Esophagus muscularis mucosa (tissue), 4 donors: ENCODE results near the gene OR2AE1. TPM values are rescaled to one million over a fixed set of nuclear protein-coding genes. Genes with fewer than 3 reads are reported as not detected.

Experiments
- DNase-seq: peaks from one replicate; pipeline ENCODE4 v3.0.0-alpha.2; 2017; ENCODE audit errors: extremely low spot score
- H3K27ac ChIP-seq, 4 donors: fragments of 200-600 bp; sonication (generic); replicated peaks in 1 of 4; 1 replicate in 3 of 4; 2 replicates in 1 of 4; pipeline ENCODE4 v1.5.1; 2016 to 2019; ENCODE audit warnings: mild to moderate bottlenecking in 1 of 4
- H3K27me3 ChIP-seq, 4 donors: fragments of 200-600 bp; sonication (generic); one replicate each; pipeline versions ENCODE4 v1.5.1 to v1.6.0; 2016 to 2019
- H3K36me3 ChIP-seq, 4 donors: fragments of 200-600 bp; sonication (generic); one replicate each; pipeline ENCODE4 v1.5.1; 2016 to 2019
- H3K4me1 ChIP-seq, 4 donors: fragments of 200-600 bp; sonication (generic); one replicate each; pipeline ENCODE4 v1.5.1; 2016 to 2019
- H3K4me3 ChIP-seq, 4 donors: fragments of 200-600 bp; sonication (generic); 1 replicate in 2 of 4; 2 replicates in 2 of 4; pipeline ENCODE4 v1.5.1; 2016 to 2019; ENCODE audit warnings: mild to moderate bottlenecking in 4 of 4, moderate library complexity in 1 of 4
- H3K9me3 ChIP-seq, 4 donors: fragments of 200-600 bp; sonication (generic); 1 replicate in 3 of 4; 2 replicates in 1 of 4; pipeline ENCODE4 v1.5.1; 2016 to 2019
- EP300 ChIP-seq: sonication (generic); formaldehyde crosslinking; IDR thresholded peaks from one replicate; pipeline ENCODE4 v1.6.1; 2017; ENCODE audit warnings: antibody characterized with exemption
- POLR2A ChIP-seq: fragments of 450-650 bp; IDR thresholded peaks from one replicate; pipeline ENCODE4 v1.6.1; 2017; ENCODE audit warnings: antibody characterized with exemption, moderate library complexity, mild to moderate bottlenecking, low read depth
- POLR2AphosphoS5 ChIP-seq, 2 donors: sonication (generic); formaldehyde crosslinking; IDR thresholded peaks; one replicate each; pipeline ENCODE4 v1.6.1; 2017; ENCODE audit warnings: antibody characterized with exemption in 2 of 2
- WGBS: methylation state at CpG from one replicate; pipeline ENCODE4 v1.1.5; 2018; 5-methylcytosine and 5-hydroxymethylcytosine counted together
- intact Hi-C: fragments of 100-400 bp; cut with DNase I; formaldehyde crosslinking; loops from one replicate; pipeline ENCODE4 v1.15.1; 2023
- total RNA-seq, 4 donors: library from RNA; depleted of rRNA; stranded (reverse); fragments of >200 nt; gene quantifications; one replicate each; pipeline versions ENCODE4 v1.1.0 to v1.2.1, GENCODE V29; 2016
- TF ChIP-seq, protein P1 (sequence below), 3 experiments: fragments of 200-600 bp in 2 of 3; fragments of 450-650 bp in 1 of 3; sonication (generic) in 2 of 3; IDR thresholded peaks; one replicate each; pipeline ENCODE4 v1.5.1; 2017 to 2019; ENCODE audit warnings: antibody characterized with exemption in 3 of 3, mild to moderate bottlenecking in 2 of 3, moderate library complexity in 1 of 3

The OR2AE1 gene, protein sequence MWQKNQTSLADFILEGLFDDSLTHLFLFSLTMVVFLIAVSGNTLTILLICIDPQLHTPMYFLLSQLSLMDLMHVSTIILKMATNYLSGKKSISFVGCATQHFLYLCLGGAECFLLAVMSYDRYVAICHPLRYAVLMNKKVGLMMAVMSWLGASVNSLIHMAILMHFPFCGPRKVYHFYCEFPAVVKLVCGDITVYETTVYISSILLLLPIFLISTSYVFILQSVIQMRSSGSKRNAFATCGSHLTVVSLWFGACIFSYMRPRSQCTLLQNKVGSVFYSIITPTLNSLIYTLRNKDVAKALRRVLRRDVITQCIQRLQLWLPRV
- total RNA-seq = under 1 TPM in 1 of 4 donors, not detected in 3; 0.65 TPM

DNA sequence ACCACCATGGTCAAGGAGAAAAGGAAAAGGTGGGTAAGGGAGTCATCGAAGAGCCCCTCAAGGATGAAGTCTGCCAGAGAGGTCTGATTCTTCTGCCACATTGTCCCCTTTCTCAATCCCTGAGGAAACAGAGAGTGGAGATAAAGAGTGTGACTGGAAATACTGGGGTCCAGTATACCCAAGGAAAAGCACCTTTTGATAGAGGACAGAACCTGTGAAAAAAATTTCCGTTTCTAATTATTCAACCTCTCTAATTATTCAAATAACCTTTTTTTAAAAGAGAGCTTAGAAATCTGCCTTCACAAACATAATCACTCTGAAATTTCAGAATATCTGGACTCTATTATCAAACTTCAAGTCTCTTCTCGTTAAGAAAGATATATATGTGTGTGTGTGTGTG, at the start of gene OR2AE1:
Gene OR2AE1, minus strand, starts transcription at position 101 of the 400 bp plus-strand sequence. Its CDS starts 0 bp downstream, at position 101.
- no peak within 1 kb of the TSS for H3K4me3 ChIP-seq
- TF ChIP-seq, protein P1, sequence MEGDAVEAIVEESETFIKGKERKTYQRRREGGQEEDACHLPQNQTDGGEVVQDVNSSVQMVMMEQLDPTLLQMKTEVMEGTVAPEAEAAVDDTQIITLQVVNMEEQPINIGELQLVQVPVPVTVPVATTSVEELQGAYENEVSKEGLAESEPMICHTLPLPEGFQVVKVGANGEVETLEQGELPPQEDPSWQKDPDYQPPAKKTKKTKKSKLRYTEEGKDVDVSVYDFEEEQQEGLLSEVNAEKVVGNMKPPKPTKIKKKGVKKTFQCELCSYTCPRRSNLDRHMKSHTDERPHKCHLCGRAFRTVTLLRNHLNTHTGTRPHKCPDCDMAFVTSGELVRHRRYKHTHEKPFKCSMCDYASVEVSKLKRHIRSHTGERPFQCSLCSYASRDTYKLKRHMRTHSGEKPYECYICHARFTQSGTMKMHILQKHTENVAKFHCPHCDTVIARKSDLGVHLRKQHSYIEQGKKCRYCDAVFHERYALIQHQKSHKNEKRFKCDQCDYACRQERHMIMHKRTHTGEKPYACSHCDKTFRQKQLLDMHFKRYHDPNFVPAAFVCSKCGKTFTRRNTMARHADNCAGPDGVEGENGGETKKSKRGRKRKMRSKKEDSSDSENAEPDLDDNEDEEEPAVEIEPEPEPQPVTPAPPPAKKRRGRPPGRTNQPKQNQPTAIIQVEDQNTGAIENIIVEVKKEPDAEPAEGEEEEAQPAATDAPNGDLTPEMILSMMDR (IDR thresholded peaks at IDR 0.05) = no peak
- TF ChIP-seq POLR2AphosphoS5 (IDR thresholded peaks at IDR 0.05) (no peak), POLR2A (no peak), EP300 (no peak)
- H3K27me3 ChIP-seq = no peaks in the 10 kb centered on the region
- DNase-seq = no peak
- no peaks in the 10 kb centered on the region for H3K36me3 ChIP-seq
- H3K27ac ChIP-seq = no peak within 1 kb of the TSS
- H3K4me1 ChIP-seq = no peaks in the 10 kb centered on the region
- no peaks in the 10 kb centered on the region for H3K9me3 ChIP-seq
- 90% methylated on average over 3 of the region's 3 CpGs for WGBS
- intact Hi-C loops = no loop called here

DNA sequence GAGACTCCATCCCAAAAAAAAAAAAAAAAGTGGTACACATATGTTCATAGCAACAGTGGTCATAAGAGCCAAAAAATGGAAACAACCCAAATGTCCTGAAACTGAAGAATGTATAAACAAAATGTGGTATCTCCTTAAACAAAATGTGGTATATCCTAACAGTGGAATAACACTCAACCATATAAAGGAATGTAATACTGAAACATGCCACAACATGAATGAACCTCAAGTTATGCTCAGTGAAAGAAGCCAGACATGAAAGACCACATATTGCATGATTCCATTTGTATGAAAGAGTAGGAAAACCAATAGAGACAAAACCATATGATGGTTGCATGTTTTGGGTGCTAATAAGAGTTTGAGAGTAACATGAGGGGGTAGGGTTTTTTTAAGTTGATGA, 49.5 kb upstream of the OR2AE1 start:
- intact Hi-C loops = no loop called here
- Histone ChIP-seq H3K4me1 (peaks cover 9 to 16% (median 13%) of the 10 kb centered on the region in 4 donors), H3K27me3 (no peaks in the 10 kb centered on the region), H3K9me3 (no peaks in the 10 kb centered on the region), H3K27ac (no peak overlapping the region), H3K36me3 (no peaks in the 10 kb centered on the region), H3K4me3 (no peak overlapping the region)
- no peak for DNase-seq
- no peak for TF ChIP-seq EP300
- no peak for TF ChIP-seq POLR2AphosphoS5 (IDR thresholded peaks at IDR 0.05)
- TF ChIP-seq, protein P1 (IDR thresholded peaks at IDR 0.05) = no peak
- no peak for TF ChIP-seq POLR2A

DNA sequence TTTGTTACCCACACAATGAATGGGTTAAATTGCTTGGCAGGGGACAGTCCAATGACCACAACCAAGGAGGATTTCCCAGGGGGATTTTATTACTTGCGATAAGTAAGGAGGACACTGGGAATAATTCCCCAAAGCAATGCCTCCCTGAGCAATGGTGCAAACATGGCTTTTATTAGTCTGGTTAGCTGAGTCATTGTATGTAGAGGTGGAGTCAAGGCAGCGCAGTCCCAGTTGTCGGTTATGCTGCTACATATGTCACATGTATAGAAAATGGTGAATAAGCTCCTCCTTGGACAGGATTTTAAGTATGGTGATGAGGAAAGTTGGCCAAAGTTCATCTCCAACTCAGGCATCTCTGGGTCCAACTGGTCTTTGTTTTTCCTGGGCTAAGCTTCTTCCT, 46.4 kb upstream of the OR2AE1 start:
- no peak overlapping the region for H3K4me3 ChIP-seq
- TF ChIP-seq POLR2AphosphoS5 (IDR thresholded peaks at IDR 0.05) (no peak), POLR2A (no peak), EP300 (no peak)
- TF ChIP-seq, protein P1 (IDR thresholded peaks at IDR 0.05) = no peak
- H3K4me1 ChIP-seq = peaks cover 6 to 19% (median 15%) of the 10 kb centered on the region in 4 donors
- no peaks in the 10 kb centered on the region for H3K36me3 ChIP-seq
- H3K9me3 ChIP-seq = no peaks in the 10 kb centered on the region
- H3K27ac ChIP-seq = no peak overlapping the region
- intact Hi-C loops = no loop called here
- H3K27me3 ChIP-seq = no peaks in the 10 kb centered on the region
- WGBS = 95% methylated on average over 3 of the region's 3 CpGs
- DNase-seq = no peak

DNA sequence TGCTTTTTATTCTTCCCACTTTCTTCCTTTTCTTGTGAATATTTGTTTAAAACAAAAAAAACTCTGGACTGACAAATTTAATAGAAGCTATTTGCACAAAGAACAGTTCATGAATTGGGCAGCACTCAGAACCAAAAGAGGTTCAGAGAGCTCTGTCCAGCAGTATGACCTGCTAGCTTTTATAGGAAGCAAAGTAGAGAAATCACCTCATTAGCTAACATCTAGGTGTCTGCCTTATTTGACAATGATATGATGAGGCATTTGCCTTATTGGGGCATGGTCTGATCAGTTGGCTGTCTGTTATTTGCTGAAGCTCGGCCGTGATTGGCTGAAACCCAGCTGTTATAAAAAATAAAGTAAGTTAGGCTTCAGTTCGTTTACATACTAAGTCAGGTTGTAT, 43.3 kb upstream of the OR2AE1 start:
- peaks cover 26 to 50% (median 46%) of the 10 kb centered on the region in 4 donors for H3K4me1 ChIP-seq
- peaks cover 0 to 22% (median 15%) of the 10 kb centered on the region in 4 donors for H3K36me3 ChIP-seq
- TF ChIP-seq, protein P1 (IDR thresholded peaks at IDR 0.05) = no peak
- TF ChIP-seq POLR2AphosphoS5 (IDR thresholded peaks at IDR 0.05) = no peak
- no peak for TF ChIP-seq EP300
- TF ChIP-seq POLR2A = no peak
- intact Hi-C loops = no loop called here
- peak overlapping the region; percentile 87 to 99 (median 98) for H3K27ac ChIP-seq
- H3K4me3 ChIP-seq = peak overlapping the region; percentile 77 to 96 (median 94)
- no peak for DNase-seq
- H3K27me3 ChIP-seq = no peaks in the 10 kb centered on the region
- no peaks in the 10 kb centered on the region for H3K9me3 ChIP-seq
- 78% methylated on average over 3 of the region's 3 CpGs for WGBS
